HL-60/S4 (cell line): ENCODE results near the gene AXDND1.

Source experiments
- in situ Hi-C: fragments of 300-500 bp; cut with MboI; formaldehyde crosslinking; loops from 2 replicates; pipeline ENCODE4 v1.14.3; 2022; ENCODE audit warnings: low sequenced_read_pairs

The AXDND1 gene, protein sequence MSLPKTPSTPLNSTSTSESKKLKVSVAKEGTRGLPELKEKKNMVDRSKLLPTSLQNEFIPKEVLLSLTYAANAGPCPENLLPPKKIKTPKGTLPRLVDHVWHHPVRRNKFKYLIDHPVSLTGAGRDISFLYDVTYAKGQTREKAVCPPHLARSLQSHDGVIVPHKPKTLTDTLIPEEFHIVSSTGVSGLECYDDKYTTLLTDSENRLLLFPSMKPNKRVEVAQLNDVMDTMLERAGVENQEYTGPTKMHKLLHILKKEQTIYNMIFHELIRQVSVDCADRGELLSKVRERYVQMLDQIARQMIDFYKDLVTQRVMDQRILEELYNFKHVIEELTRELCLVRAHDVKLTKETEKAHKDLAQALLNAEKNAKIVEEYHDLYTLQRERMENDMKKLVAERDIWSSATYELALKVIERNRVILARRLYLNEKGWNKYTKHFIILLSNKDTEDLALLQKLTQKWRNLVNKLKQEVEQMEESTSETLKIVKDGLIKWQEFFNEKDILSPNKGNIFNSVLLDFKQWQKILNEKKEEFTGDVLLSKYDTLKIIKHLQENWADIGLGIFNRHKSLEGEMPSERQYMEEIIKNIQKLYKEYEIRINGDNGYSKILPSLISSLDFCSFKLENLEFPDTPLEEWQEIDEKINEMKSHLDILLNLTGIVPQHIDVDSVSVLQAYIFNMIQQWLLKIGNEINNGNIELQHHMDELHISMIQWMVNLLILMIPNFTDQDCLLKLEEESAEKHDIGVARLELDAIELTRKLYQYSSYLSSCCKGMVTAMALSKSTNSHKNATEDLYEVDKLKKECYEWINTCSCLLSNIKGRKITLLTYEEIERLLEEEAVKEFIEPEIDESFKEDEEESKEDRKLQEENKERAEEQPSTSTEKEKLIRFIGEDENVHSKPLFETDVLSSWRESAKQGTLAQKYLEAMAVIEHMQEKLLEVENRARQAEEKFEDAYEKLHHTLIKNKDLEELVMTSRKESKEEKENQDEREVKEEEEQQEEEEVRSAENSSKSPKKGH

DNA sequence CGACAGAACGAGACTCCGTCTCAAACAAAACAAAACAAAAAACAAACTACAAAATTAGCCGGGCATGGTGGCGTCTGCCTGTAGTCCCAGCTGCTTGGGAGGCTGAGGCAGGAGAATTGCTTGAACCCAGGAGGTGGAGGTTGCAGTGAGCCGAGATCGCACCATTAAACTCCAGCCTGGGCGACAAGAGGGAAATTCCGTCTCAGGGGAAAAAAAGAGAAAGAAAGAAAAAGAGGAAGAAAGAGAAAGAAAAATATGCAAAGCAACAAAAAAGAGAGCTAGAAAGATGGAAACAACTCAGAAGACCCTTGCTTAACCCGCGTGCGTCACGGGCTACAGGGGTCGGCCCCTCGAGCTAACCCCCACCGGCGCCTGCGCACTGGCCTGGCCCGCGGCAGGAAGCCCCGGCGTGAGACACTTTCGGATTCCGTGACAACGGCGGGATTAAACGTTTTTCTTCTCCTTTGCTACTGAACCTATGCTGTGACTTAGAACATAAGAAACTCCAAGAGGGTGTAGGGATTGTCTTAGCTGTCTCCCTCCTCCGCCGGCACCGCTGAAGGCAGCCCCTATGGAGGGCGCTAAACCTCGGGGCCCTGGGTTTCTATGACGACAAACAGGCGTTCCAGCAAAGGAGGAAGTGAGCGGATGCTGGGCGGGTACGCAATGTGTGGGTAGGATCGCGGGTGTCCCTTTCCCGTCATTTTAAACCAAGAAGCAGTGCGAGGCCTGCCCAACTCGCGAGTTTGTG, at the start of gene AXDND1:
TSS of gene AXDND1 (plus strand) at position 630 of the 751 bp plus-strand sequence. CDS start 539 bp downstream, outside the sequence.
- in situ Hi-C loops, result loop anchor here (25.0 kb wide), 2 partner anchors 278 to 603 kb away; partner anchors contain the start of gene TOR3A

DNA sequence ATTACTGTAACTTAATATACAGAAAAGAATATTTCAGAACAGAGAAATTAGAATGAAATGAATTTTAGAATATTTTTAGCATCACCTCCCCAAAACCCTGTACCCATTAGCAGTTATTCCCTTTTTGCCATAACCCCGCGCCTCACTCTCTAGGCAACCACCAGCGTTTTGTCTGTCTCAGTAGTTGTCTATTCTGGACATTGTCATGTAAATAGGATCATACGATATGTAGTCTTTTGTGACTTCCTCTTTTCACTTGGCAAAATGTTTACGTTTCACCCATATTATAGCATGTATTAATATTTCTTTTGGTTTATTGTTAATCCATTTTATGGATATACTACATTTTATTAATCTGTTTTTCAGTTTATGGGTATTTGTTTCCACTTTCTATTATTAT, 47.3 kb upstream of the AXDND1 start:
- in situ Hi-C loops, result no loop called here

DNA sequence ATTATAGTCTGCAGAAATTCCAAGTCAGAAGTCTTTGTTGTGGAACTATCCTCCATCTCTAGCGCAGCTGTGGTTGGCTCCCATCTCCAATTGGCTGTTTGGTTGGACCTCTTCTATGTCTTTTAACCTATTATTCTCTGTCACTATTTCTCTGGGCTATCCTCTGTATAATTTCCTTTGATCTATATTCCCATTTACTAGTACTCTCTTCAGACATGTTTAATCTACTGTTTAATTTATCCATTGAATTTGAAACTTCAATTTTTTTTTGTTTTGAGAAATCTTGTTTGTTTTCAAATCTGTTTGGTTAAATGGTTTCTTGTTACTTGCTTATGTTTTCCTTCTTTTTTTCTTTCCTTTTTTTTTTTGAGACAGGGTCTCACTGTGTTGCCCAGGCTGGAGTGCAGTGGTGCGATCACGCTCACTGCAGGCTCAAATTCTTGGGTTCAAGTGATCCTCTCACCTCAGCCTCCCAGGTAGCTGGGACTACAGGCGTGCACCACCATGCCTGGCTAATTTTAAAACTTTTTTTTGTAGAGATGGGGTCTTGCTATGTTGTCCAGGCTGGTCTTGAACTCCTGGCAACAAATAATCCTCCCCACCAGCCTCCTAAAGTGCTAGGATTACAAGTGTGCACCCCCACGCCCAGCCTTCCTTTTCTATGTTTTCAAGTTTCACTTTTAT, 44.1 kb upstream of the AXDND1 start:
- in situ Hi-C loops, result no loop called here

DNA sequence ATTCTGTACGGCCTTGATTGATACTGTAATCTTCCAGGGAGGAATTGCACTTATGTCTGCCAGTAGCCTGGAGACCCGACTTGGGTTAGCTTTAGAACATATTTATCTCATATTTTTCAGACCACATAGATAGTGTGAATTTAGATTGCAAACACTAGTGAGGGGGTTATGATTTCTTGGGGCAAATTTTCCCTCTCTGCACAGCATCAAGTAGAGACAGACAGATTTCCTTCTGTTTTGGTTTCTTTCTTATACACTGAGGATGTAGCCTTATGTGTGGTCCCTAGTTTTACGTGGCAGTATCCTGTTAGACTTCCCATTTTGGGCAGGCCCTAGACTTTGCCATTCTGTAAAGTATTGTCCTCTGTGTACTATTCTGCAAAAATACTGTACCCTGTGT, 43.2 kb upstream of the AXDND1 start:
- in situ Hi-C loops, result no loop called here

DNA sequence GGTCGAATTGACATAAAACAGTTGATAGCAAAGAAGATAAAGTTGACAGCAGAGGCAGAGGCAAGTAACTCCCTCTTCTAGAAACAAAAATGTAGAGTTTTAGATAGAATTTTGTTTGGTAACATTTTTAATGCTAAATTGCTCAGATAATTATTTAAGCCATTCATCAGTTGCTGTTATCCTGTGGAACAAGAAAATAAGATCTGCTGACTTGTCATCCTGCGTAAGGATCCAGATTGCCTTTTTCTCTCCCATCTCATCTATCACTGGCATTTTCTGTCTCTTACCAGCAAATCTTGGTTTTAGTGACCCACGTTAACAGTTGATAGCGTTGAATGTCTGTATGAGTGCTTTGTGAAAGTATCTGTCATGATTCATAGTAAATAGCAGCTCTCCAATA, 42.3 kb upstream of the AXDND1 start:
- in situ Hi-C loops, result no loop called here

DNA sequence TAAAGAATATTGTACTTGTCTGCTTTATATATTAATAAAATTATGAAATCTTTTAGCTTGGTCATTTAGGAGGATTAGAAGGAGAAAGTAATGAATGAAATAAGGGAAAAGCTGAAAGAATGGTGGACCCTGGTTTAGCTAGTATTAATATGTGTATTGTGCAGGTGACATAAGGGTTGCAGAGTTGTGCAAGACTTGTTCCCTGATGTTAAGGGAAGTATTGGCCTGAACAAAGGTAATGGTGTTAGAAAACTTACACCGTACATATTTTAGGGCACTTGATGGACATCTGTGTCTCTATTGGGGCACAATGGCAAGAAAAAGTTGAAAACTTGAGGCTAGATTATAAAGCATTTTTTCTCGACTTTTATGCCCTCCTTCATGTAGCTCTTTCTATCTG, 39.9 kb upstream of the AXDND1 start:
- in situ Hi-C loops, result no loop called here

DNA sequence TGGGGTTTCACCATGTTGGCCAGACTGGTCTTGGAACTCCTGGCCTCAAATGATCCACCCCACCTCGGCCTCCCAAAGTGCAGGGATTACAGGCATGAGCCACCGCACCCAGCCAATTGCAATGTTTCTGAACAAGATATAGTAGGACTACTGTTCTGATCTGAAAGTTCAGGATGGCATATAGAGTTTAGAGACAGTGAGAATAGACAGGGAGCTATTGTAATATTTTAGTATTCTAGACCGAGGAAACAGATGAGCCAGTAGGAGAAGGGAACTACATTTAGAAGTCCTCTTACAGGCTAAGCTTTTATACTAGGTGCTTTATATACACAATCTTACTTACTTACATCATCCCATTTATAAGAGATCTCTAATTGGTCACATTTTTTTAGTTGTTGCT, 39.0 kb upstream of the AXDND1 start:
- in situ Hi-C loops, result no loop called here

DNA sequence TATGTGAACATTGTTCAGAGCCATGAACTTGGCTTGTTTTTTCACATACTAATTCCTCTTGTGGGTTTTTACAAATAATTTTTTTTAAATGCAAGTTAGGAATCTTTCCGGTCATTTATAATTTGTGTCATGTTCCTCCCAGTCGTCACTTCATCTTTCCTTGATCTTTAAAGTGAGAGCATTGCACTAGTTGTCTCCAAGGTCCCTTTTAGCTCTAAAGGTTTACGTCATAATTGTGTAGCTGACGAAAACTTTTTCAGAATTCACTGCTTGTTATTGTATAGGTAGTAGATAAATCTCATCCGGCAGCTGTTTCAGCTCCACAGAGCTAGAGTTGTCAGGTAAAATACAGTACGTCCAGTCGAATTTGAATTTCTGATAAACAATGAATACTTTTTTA, 38.6 kb upstream of the AXDND1 start:
- in situ Hi-C loops, result no loop called here

DNA sequence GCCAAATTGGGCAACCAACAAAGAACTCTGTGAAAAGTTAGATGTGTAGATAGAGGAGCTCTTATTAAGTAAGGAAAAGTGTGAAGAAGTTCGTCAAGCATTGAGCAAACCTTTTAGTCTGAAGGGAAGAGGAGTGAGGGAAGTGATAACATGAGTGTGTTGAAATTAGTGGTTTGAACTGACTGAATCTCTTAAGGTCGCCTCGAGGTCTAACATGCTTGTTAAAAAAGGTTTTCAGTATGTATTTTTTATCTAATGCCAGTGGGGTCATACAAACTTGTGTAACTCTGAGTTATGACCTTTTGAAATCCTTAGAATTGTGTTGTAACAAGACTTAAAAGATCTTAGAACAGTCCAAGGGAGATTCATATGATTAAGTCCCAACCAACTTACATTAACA, 38.1 kb upstream of the AXDND1 start:
- in situ Hi-C loops, result no loop called here

DNA sequence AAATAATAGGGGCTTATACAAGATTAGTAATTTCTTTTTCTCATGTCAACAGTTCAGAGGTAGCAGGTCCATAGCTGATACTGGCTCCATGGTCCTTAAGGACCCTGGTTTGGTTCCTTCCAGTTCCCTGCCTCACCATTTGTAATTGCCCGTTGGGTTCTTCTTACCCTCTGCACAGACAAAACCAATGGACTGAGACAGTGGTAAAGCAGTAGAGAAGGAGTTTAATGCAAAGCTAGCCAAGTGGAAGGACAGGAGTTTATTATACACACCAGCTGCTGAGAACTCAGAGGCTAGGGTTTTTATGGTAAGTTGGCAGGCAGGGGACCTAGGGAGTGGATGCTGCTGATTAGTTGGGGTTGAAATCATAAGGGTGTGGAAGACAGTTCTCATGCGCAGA, 35.9 kb upstream of the AXDND1 start:
- in situ Hi-C loops, result no loop called here

DNA sequence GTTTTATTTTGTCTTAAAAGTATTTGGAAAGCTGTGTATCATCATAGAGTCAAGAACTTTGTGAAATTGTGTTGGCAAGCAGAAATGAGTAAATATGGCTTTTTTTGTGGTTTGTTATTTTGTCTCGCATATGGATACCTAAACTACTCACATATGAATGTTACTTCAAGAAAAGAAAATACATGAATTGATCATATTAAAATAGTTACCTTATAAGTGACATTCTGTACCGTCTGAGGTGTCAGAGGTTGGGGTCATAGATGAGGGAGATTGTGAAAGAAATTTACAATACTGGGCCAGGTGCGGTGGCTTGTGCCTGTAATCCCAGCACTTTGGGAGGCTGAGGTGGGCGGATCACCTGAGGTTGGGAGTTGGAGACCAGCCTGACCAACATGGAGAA, 31.3 kb upstream of the AXDND1 start:
- in situ Hi-C loops, result no loop called here

DNA sequence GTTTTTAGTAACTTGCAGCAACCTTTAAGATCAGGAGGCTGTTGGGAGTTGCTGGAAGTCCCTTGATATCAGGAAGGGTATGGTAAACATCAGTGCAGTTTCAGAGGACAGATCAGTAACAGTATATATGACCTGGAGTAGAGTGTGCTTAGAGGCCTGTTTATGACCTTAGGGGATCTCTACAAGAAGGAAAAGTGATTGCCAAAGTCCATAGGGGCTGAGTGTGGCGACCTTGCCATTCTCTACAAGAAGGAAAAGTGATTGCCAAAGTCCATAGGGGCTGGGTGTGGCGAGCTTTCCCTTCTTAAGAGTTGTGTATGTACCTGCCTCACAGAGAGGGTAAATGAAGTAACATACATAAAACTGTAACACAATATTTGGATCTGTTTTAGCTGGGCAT, 28.5 kb upstream of the AXDND1 start:
- in situ Hi-C loops, result no loop called here

DNA sequence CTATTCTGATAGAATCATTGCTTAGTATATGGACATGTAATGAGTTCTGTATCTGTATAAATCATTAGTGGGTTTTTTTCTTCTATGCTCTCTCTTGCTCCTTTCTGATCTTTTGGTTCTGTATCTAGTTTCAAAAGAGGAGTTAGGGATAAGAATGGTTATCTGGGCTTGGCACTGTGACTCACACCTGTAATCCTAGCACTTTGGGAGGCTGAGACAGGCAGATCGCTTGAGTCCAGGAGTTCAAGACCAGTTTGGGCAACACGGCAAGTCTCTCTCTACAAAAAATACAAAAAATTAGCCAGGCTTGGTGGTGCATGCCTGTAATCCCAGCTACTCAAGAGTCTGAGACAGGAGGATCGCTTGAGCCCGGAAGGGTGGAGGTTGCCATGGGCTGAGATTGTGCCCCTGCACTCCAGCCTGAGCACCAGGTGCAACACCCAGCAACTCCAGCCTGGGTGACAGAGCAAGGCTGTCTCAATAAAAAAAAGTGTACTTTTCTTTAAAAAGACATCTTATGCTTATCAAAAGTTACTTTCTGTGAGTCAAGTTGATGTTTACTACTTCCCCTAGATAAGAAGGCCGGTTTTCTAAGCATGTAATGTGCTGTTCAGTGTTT, 27.7 kb upstream of the AXDND1 start:
- in situ Hi-C loops, result no loop called here

DNA sequence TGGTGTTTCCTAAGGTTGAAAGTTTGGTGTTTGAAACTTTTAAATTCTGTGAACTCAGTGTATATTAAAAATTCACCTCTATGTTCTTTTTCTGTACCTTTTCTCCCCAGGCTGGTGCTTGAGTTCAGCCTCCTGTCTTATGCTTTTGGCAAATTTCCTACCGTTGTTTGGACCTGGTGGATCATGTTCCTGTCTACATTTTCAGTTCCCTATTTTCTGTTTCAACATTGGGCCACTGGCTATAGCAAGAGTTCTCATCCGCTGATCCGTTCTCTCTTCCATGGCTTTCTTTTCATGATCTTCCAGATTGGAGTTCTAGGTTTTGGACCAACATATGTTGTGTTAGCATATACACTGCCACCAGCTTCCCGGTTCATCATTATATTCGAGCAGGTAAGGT, 24.9 kb upstream of the AXDND1 start:
- in situ Hi-C loops, result no loop called here

DNA sequence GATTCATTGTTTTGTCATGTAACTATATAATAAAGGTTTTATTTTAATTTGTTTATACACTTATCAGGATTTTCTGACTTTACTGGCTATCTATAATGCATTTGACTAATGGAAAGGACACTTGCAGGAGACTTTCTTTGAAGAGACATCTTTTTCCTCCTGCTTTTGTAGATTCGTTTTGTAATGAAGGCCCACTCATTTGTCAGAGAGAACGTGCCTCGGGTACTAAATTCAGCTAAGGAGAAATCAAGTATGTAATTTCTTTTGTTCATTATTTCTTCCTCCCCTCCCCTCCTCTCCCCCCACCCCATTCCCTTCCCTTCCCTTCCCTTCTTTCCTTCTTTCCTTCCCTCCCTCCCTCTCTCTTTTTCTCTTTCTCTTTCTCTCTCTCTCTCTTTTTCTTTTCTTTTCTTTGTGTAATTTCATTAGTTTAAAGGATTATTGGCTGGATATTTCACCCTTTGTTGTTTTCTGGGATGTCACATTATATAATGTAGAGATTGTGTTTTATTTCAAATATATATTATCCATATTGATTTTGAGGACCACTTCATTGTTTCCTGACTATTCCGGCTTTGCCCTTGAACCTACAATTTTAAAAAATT, 23.7 kb upstream of the AXDND1 start:
- in situ Hi-C loops, result no loop called here

DNA sequence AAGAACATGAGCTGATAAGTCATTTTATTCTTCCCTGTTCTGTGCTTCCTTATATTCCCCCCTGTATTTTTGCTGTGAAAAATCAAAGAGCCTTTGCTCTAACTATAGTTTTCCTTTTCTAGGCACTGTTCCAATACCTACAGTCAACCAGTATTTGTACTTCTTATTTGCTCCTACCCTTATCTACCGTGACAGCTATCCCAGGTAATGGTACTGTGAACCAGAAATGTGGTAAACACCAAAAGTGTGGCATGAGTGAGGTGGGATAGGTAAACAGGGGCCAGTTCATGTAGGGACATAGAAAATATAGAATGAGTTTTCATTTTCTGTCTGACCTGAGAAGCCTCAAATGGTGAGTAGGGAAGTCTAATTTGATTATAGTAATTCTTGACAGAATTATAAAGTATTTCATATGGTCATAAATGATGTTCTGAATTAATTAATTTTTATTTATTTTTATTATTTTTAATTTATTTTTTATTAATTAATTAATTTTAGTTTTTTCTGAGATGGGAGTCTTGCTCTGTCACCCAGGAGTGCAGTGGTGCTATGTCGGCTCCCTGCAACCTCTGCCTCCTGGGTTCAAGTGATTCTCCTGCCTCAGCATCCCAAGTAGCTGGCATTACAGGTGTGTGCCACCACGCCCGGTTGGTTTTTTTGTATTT, 22.9 kb upstream of the AXDND1 start:
- in situ Hi-C loops, result no loop called here

DNA sequence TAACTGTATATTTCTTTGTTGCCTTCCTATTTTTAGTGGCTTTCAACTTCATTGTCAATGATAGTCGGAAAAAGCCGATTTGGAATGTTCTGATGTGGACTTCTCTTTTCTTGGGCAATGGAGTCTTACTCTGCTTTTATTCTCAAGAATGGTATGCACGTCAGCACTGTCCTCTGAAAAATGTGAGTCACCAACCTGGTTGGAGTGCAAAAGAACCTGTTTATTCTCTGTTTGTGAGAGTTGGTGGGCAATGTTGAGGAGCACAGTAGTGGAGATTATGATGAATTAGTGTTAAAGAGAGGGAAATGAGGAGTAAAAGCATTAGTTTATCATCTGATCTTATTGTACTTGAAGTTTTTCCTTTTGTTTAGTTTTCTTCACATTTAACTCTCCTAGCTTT, 14.5 kb upstream of the AXDND1 start:
- in situ Hi-C loops, result loop anchor here (25.0 kb wide), 2 partner anchors 264 to 589 kb away; partner anchors contain the start of gene TOR3A

DNA sequence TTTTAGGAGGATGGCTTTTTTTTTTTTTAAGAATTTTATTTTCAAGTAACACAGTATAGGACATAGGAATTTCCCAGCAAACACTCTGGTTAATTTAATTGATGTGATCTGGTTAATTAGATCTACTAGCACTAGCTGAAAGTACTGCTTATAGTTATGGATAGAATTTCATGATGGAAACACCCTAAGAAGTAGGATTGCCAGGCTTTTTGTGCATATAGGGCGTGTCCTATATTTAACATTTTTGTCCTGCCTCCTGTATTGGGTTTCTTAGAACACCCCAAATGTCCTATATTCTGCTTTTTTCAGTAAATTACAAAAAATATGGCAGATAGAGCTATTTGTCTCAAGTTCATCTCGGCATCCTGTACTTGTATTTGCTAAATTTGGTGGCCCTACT, 13.5 kb upstream of the AXDND1 start:
- in situ Hi-C loops, result loop anchor here (25.0 kb wide), 2 partner anchors 265 to 590 kb away; partner anchors contain the start of gene TOR3A

DNA sequence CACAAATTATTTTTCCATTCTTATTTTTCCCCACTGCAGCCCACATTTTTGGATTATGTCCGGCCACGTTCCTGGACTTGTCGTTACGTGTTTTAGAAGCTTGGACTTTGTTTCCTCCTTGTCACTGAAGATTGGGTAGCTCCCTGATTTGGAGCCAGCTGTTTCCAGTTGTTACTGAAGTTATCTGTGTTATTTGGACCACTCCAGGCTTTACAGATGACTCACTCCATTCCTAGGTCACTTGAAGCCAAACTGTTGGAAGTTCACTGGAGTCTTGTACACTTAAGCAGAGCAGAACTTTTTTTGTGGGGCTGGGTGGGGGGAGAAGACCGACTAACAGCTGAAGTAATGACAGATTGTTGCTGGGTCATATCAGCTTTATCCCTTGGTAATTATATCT, 12.2 kb upstream of the AXDND1 start:
- in situ Hi-C loops, result loop anchor here (25.0 kb wide), 2 partner anchors 266 to 591 kb away; partner anchors contain the start of gene TOR3A
